ENCODE results near the gene DCTPP1.

DNA sequence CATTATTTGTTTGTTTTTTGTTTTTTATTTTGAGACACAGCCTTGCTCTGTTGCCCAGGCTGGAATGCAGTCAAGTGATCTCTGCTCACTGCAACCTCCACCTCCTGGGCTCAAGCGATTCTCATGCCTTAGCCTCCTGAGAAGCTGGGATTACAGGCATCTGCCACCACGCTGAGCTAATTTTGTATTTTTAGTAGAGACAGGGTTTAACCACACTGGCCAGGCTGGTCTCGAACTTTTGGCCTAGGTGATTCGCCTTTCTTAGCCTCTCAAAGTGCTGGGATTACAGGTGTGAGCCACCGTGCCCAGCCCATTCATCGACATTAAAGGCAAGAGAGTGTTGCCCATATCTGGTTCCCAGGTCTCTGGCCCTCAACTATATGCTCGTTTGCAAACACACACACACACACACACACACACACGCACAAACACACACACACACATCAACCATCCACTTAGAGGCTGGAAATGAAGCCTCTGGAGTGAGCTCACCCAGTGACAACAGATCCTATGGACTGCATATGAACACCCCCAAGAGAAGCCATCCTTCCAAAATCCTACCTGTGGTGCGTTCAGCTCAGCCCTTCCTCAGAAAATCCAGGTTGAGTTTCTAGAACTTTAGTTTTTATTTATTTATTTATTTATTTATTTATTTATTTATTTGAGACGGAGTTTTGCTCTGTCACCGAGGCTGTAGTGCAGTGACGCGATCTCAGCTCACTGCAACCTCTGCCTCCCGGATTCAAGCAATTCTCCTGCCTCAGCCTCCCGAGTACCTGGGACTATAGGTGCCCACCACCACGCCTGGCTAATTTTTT is 28.1 kb upstream of the DCTPP1 start:
- TF ChIP-seq, protein P1, sequence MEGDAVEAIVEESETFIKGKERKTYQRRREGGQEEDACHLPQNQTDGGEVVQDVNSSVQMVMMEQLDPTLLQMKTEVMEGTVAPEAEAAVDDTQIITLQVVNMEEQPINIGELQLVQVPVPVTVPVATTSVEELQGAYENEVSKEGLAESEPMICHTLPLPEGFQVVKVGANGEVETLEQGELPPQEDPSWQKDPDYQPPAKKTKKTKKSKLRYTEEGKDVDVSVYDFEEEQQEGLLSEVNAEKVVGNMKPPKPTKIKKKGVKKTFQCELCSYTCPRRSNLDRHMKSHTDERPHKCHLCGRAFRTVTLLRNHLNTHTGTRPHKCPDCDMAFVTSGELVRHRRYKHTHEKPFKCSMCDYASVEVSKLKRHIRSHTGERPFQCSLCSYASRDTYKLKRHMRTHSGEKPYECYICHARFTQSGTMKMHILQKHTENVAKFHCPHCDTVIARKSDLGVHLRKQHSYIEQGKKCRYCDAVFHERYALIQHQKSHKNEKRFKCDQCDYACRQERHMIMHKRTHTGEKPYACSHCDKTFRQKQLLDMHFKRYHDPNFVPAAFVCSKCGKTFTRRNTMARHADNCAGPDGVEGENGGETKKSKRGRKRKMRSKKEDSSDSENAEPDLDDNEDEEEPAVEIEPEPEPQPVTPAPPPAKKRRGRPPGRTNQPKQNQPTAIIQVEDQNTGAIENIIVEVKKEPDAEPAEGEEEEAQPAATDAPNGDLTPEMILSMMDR (conservative IDR thresholded peaks at IDR 0.05; ENCODE audit: low read depth, low read length): no peak
- TF ChIP-seq EZH2 (IDR thresholded peaks at IDR 0.05; ENCODE audit: low read length, unreplicated experiment) (no peak), EZH2phosphoT487 (IDR thresholded peaks at IDR 0.05; ENCODE audit: borderline replicate concordance, low read length) (no peak)
